HEK293 (cell line): Measurements from ENCODE around the gene PLPPR2.
A peak's percentile ranks its signal among the peaks of the same experiment; 100 is the strongest.

Source experiments
- CTCF ChIA-PET: fragments of 350-600 bp; formaldehyde crosslinking; extraction: SDS; loops from one replicate; lab custom pipeline; 2021; ENCODE audit warnings: antibody characterized with exemption; lab: Yijun Ruan, JAX
- POLR2A ChIA-PET: fragments of 300-600 bp; formaldehyde crosslinking; extraction: SDS; loops from one replicate; lab custom pipeline; 2020; ENCODE audit warnings: antibody characterized with exemption, inconsistent platforms; lab: Yijun Ruan, JAX
- H3K27ac ChIP-seq: fragments of 200-500 bp; sonication (Bioruptor generic); 2 replicates; pipeline ENCODE4 v1.5.1; 2014; ENCODE audit warnings: low read depth, low read length, control low read depth, inconsistent platforms; ENCODE audit errors: extremely low read depth
- H3K36me3 ChIP-seq, 2 experiments: fragments of 200-500 bp in 1 of 2; sonication (Bioruptor generic) in 1 of 2; 1 replicate in 1 of 2; 2 replicates in 1 of 2; pipeline ENCODE4 v1.5.1; 2014 to 2017; ENCODE audit warnings: inconsistent platforms in 2 of 2, low read length in 2 of 2; ENCODE audit not compliant: control insufficient read depth in 2 of 2, insufficient read depth in 1 of 2
- H3K4me1 ChIP-seq: fragments of 200-500 bp; sonication (Bioruptor generic); 2 replicates; pipeline ENCODE4 v1.5.1; 2014; ENCODE audit warnings: mild to moderate bottlenecking, low read length, inconsistent platforms; ENCODE audit not compliant: control insufficient read depth, insufficient read depth
- H3K4me3 ChIP-seq: 2 replicates; pipeline ENCODE4 v1.5.1; 2011; ENCODE audit warnings: low read depth, mild to moderate bottlenecking, control low read depth, low read length, moderate library complexity
- H3K9me3 ChIP-seq: fragments of 200-500 bp; sonication (Bioruptor generic); 2 replicates; pipeline ENCODE4 v1.5.1; 2014; ENCODE audit warnings: low read depth, low read length, inconsistent platforms; ENCODE audit not compliant: control insufficient read depth, insufficient read depth
- KLF7 ChIP-seq: fragments of 450-650 bp; formaldehyde crosslinking; IDR thresholded peaks from 2 replicates; pipeline ENCODE4 v1.5.1; 2016; ENCODE audit warnings: missing biosample characterization, missing genetic modification characterization, borderline replicate concordance
- KLF8 ChIP-seq: fragments of 450-650 bp; formaldehyde crosslinking; IDR thresholded peaks from 2 replicates; pipeline ENCODE4 v1.5.1; 2016; ENCODE audit warnings: missing biosample characterization, missing genetic modification characterization
- OVOL3 ChIP-seq: fragments of 450-650 bp; formaldehyde crosslinking; IDR thresholded peaks from 2 replicates; pipeline ENCODE4 v1.5.1; 2016; ENCODE audit warnings: missing biosample characterization, missing genetic modification characterization
- SALL2 ChIP-seq: fragments of 450-650 bp; formaldehyde crosslinking; IDR thresholded peaks from 2 replicates; pipeline ENCODE4 v1.5.0; 2017; ENCODE audit warnings: missing biosample characterization, mild to moderate bottlenecking, missing genetic modification characterization, borderline replicate concordance
- ZBTB1 ChIP-seq: fragments of 450-650 bp; formaldehyde crosslinking; IDR thresholded peaks from 2 replicates; pipeline ENCODE4 v1.5.1; 2016; ENCODE audit warnings: missing biosample characterization, missing genetic modification characterization
- ZBTB7A ChIP-seq: fragments of 450-650 bp; formaldehyde crosslinking; IDR thresholded peaks from 2 replicates; pipeline ENCODE4 v1.5.1; 2016; ENCODE audit warnings: low read depth, missing biosample characterization, missing genetic modification characterization
- ZNF114 ChIP-seq: fragments of 450-650 bp; formaldehyde crosslinking; IDR thresholded peaks from 2 replicates; pipeline ENCODE4 v1.5.0; 2017; ENCODE audit warnings: missing biosample characterization, missing genetic modification characterization
- ZNF140 ChIP-seq: fragments of 450-650 bp; formaldehyde crosslinking; IDR thresholded peaks from 2 replicates; pipeline ENCODE4 v1.5.1; 2016; ENCODE audit warnings: missing biosample characterization, missing genetic modification characterization
- ZNF16 ChIP-seq: fragments of 450-650 bp; formaldehyde crosslinking; IDR thresholded peaks from 2 replicates; pipeline ENCODE4 v1.5.1; 2016; ENCODE audit warnings: low read depth, missing biosample characterization, missing genetic modification characterization
- ZNF175 ChIP-seq: fragments of 450-650 bp; formaldehyde crosslinking; IDR thresholded peaks from 2 replicates; pipeline ENCODE4 v1.5.1; 2016; ENCODE audit warnings: missing biosample characterization, missing genetic modification characterization
- ZNF184 ChIP-seq: fragments of 450-650 bp; IDR thresholded peaks from 2 replicates; pipeline ENCODE4 v1.5.1; 2018; ENCODE audit warnings: missing biosample characterization, mild to moderate bottlenecking, missing genetic modification characterization
- ZNF2 ChIP-seq: fragments of 450-650 bp; formaldehyde crosslinking; IDR thresholded peaks from 2 replicates; pipeline ENCODE4 v1.5.1; 2016; ENCODE audit warnings: missing biosample characterization, missing genetic modification characterization
- ZNF23 ChIP-seq: fragments of 450-650 bp; formaldehyde crosslinking; IDR thresholded peaks from 2 replicates; pipeline ENCODE4 v1.5.1; 2016; ENCODE audit warnings: missing biosample characterization, missing genetic modification characterization, borderline replicate concordance
- ZNF239 ChIP-seq: fragments of 450-650 bp; formaldehyde crosslinking; IDR thresholded peaks from 2 replicates; pipeline ENCODE4 v1.5.1; 2016; ENCODE audit warnings: missing biosample characterization, missing genetic modification characterization
- ZNF292 ChIP-seq: fragments of 450-650 bp; formaldehyde crosslinking; IDR thresholded peaks from 2 replicates; pipeline ENCODE4 v1.5.1; 2016; ENCODE audit warnings: low read depth, missing biosample characterization, missing genetic modification characterization, borderline replicate concordance
- ZNF335 ChIP-seq: fragments of 450-650 bp; formaldehyde crosslinking; conservative IDR thresholded peaks from 2 replicates; pipeline ENCODE4 v1.5.1; 2016; ENCODE audit warnings: missing biosample characterization, missing genetic modification characterization
- ZNF37A ChIP-seq: fragments of 450-650 bp; IDR thresholded peaks from 2 replicates; pipeline ENCODE4 v1.5.1; 2018; ENCODE audit warnings: missing biosample characterization, missing genetic modification characterization
- ZNF394 ChIP-seq: fragments of 450-650 bp; formaldehyde crosslinking; IDR thresholded peaks from 2 replicates; pipeline ENCODE4 v1.5.1; 2016; ENCODE audit warnings: missing biosample characterization, missing genetic modification characterization, mild to moderate bottlenecking, moderate library complexity, borderline replicate concordance
- ZNF426 ChIP-seq: fragments of 450-650 bp; formaldehyde crosslinking; IDR thresholded peaks from 2 replicates; pipeline ENCODE4 v1.5.1; 2017; ENCODE audit warnings: missing biosample characterization, missing genetic modification characterization, mild to moderate bottlenecking, inconsistent platforms, moderate library complexity
- ZNF48 ChIP-seq: fragments of 450-650 bp; formaldehyde crosslinking; IDR thresholded peaks from 2 replicates; pipeline ENCODE4 v1.5.1; 2016; ENCODE audit warnings: missing biosample characterization, missing genetic modification characterization
- ZNF488 ChIP-seq: fragments of 450-650 bp; formaldehyde crosslinking; IDR thresholded peaks from 2 replicates; pipeline ENCODE4 v1.5.1; 2016; ENCODE audit warnings: missing biosample characterization, missing genetic modification characterization
- ZNF501 ChIP-seq: fragments of 450-650 bp; formaldehyde crosslinking; IDR thresholded peaks from 2 replicates; pipeline ENCODE4 v1.5.1; 2016; ENCODE audit warnings: missing biosample characterization, missing genetic modification characterization
- ZNF529 ChIP-seq: fragments of 450-650 bp; formaldehyde crosslinking; IDR thresholded peaks from 2 replicates; pipeline ENCODE4 v1.5.1; 2017; ENCODE audit warnings: missing genetic modification characterization, missing biosample characterization; ENCODE audit not compliant: insufficient replicate concordance
- ZNF530 ChIP-seq: fragments of 450-650 bp; formaldehyde crosslinking; IDR thresholded peaks from 2 replicates; pipeline ENCODE4 v1.5.1; 2016; ENCODE audit warnings: low read depth, missing biosample characterization, missing genetic modification characterization
- ZNF558 ChIP-seq: fragments of 450-650 bp; formaldehyde crosslinking; IDR thresholded peaks from 2 replicates; pipeline ENCODE4 v1.5.1; 2016; ENCODE audit warnings: missing biosample characterization, missing genetic modification characterization
- ZNF600 ChIP-seq: fragments of 450-650 bp; formaldehyde crosslinking; IDR thresholded peaks from 2 replicates; pipeline ENCODE4 v1.5.1; 2016; ENCODE audit warnings: missing biosample characterization, missing genetic modification characterization
- ZNF610 ChIP-seq: fragments of 450-650 bp; formaldehyde crosslinking; IDR thresholded peaks from 2 replicates; pipeline ENCODE4 v1.5.1; 2016; ENCODE audit warnings: missing biosample characterization, missing genetic modification characterization, borderline replicate concordance
- ZNF645 ChIP-seq: fragments of 450-650 bp; formaldehyde crosslinking; IDR thresholded peaks from 2 replicates; pipeline ENCODE4; 2016; ENCODE audit warnings: missing biosample characterization, missing genetic modification characterization
- ZNF658 ChIP-seq: fragments of 450-650 bp; formaldehyde crosslinking; IDR thresholded peaks from 2 replicates; pipeline ENCODE4; 2016; ENCODE audit warnings: missing biosample characterization, missing genetic modification characterization
- ZNF670 ChIP-seq: fragments of 450-650 bp; formaldehyde crosslinking; IDR thresholded peaks from 2 replicates; pipeline ENCODE4 v1.5.1; 2016; ENCODE audit warnings: missing biosample characterization, missing genetic modification characterization, low read depth
- ZNF701 ChIP-seq: fragments of 450-650 bp; formaldehyde crosslinking; IDR thresholded peaks from 2 replicates; pipeline ENCODE4 v1.5.1; 2016; ENCODE audit warnings: missing biosample characterization, missing genetic modification characterization
- TF ChIP-seq, protein P1 (sequence below): fragments of 450-650 bp; formaldehyde crosslinking; IDR thresholded peaks from 2 replicates; pipeline ENCODE4 v1.5.1; 2017; ENCODE audit warnings: missing biosample characterization, missing genetic modification characterization
- TF ChIP-seq, protein P2 (sequence below): fragments of 450-650 bp; formaldehyde crosslinking; IDR thresholded peaks from 2 replicates; pipeline ENCODE4 v1.5.1; 2016; ENCODE audit warnings: missing biosample characterization, missing genetic modification characterization

The PLPPR2 gene

DNA sequence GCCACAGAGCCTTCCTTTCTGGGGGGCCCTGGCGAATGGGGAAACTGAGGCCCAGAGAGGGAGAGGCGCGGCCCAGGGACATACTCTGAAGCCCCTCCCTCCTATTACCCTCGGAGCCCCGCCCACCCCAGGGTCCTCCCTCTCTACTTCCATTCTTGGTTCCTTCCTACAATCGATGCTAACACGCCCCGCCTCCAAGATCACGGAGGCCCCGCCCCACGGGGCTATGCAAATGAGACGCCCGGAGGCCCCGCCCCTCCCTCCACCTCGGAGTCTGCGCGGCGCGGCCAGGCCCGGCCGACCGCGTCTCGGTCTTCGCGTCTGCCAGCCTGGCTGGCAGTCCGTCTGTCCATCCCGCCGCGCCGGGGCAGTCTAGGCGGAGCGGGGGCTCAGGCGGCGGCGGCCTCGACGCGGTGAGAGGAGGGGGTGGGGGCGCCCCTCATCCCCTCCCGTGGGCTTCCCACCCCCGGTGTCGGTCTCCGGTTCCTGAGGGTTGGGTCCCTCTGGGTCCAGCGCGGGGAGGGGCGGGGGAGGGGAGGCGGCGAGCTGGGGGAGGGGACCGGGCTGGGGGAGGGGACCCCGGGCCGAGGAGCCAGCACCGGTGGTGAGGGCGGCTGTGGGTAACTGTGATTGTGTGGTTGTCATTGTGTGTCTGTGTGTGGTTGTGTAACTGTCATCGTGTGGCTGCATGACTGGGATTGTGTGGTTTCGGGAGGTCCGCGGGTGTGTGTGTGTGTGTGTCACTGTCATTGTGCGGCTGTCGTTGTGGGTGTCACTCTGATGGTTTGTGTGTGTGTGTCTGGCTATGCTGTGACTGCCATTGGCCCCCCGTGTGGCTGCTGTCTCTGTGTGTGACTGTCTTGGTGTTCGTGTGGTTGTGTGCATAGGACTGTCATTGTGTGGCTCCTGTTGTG, at the start of gene PLPPR2:
Gene PLPPR2, plus strand, starts transcription at position 273 of the 914 bp plus-strand sequence. CDS start 2,242 bp downstream, outside the sequence.
- H3K27ac ChIP-seq = no peak within 1 kb of the TSS
- H3K4me1 ChIP-seq = no peaks in the 10 kb centered on the region; the same call in 1 of the 2 replicates
- POLR2A ChIA-PET = interaction anchor here (1.4 kb wide), 1 partner anchor 19 kb away, joined by 4 read pairs; the partner anchor contains the start of gene SWSAP1
- CTCF ChIA-PET = no interaction called here
- peak within 1 kb of the TSS; percentile 49 for H3K4me3 ChIP-seq
- no peaks in the 10 kb centered on the region for H3K36me3 ChIP-seq
- no peaks in the 10 kb centered on the region for H3K9me3 ChIP-seq
- TF ChIP-seq ZNF658 (tag by site-specific recombination) = no peak
- TF ChIP-seq ZNF23 (tag by site-specific recombination) = no peak
- TF ChIP-seq ZNF394 (tag by site-specific recombination) = no peak
- no peak for TF ChIP-seq ZNF37A
- no peak for TF ChIP-seq ZNF488 (tag by site-specific recombination)
- peak; percentile 63; the same call in 1 of the 2 replicates for TF ChIP-seq ZNF600
- TF ChIP-seq OVOL3 (tag by site-specific recombination) = no peak
- TF ChIP-seq SALL2 (tag by site-specific recombination) = no peak
- TF ChIP-seq ZNF501 = no peak
- no peak for TF ChIP-seq ZNF530 (tag by site-specific recombination)
- no peak for TF ChIP-seq KLF7 (tag by site-specific recombination)
- TF ChIP-seq ZBTB1 (tag by site-specific recombination) = no peak
- TF ChIP-seq ZNF645 (tag by site-specific recombination) = no peak
- no peak for TF ChIP-seq ZNF292 (tag by site-specific recombination)
- TF ChIP-seq KLF8 (tag by site-specific recombination) = no peak; the same call in 1 of the 2 replicates
- peak; percentile 96 for TF ChIP-seq ZNF2
- 0 out of 2 replicates have a peak, but pooled peaks have one; percentile 27 for TF ChIP-seq ZNF175 (tag by site-specific recombination)
- TF ChIP-seq ZNF184 (tag by site-specific recombination) = no peak
- no peak for TF ChIP-seq ZNF114
- no peak for TF ChIP-seq ZNF16 (tag by site-specific recombination)
- TF ChIP-seq, protein P1, sequence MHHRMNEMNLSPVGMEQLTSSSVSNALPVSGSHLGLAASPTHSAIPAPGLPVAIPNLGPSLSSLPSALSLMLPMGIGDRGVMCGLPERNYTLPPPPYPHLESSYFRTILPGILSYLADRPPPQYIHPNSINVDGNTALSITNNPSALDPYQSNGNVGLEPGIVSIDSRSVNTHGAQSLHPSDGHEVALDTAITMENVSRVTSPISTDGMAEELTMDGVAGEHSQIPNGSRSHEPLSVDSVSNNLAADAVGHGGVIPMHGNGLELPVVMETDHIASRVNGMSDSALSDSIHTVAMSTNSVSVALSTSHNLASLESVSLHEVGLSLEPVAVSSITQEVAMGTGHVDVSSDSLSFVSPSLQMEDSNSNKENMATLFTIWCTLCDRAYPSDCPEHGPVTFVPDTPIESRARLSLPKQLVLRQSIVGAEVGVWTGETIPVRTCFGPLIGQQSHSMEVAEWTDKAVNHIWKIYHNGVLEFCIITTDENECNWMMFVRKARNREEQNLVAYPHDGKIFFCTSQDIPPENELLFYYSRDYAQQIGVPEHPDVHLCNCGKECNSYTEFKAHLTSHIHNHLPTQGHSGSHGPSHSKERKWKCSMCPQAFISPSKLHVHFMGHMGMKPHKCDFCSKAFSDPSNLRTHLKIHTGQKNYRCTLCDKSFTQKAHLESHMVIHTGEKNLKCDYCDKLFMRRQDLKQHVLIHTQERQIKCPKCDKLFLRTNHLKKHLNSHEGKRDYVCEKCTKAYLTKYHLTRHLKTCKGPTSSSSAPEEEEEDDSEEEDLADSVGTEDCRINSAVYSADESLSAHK (tag by site-specific recombination) = peak; percentile 60; the same call in 1 of the 2 replicates
- peak; percentile 49 for TF ChIP-seq ZNF335 (tag by site-specific recombination)
- TF ChIP-seq ZNF701 (tag by site-specific recombination) = no peak
- TF ChIP-seq, protein P2, sequence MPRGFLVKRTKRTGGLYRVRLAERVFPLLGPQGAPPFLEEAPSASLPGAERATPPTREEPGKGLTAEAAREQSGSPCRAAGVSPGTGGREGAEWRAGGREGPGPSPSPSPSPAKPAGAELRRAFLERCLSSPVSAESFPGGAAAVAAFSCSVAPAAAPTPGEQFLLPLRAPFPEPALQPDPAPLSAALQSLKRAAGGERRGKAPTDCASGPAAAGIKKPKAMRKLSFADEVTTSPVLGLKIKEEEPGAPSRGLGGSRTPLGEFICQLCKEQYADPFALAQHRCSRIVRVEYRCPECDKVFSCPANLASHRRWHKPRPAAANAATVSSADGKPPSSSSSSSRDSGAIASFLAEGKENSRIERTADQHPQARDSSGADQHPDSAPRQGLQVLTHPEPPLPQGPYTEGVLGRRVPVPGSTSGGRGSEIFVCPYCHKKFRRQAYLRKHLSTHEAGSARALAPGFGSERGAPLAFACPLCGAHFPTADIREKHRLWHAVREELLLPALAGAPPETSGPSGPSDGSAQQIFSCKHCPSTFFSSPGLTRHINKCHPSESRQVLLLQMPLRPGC (tag by site-specific recombination) = peak; percentile 39; the same call in 1 of the 2 replicates
- peak; percentile 56; the same call in 1 of the 2 replicates for TF ChIP-seq ZNF239
- no peak for TF ChIP-seq ZNF48
- no peak for TF ChIP-seq ZNF558
- peak; percentile 92; the same call in 1 of the 2 replicates for TF ChIP-seq ZBTB7A (tag by site-specific recombination)
- no peak for TF ChIP-seq ZNF140 (tag by site-specific recombination)
- TF ChIP-seq ZNF670 (tag by site-specific recombination) = no peak
- TF ChIP-seq ZNF529 (tag by site-specific recombination) = no peak
- no peak for TF ChIP-seq ZNF610
- TF ChIP-seq ZNF426 (tag by site-specific recombination) = no peak
